DND-41 (cell line): Measurements from ENCODE around the gene RNASE7.

ENCODE experiments used
- EZH2 ChIP-seq: IDR thresholded peaks from 3 replicates; pipeline ENCODE4 v1.6.1; 2012; ENCODE audit warnings: borderline replicate concordance, low read depth, mild to moderate bottlenecking, moderate library complexity, low read length, inconsistent platforms; ENCODE audit not compliant: severe bottlenecking
- TF ChIP-seq, protein P1 (sequence below): IDR thresholded peaks from 2 replicates; pipeline ENCODE4 v1.5.1; 2012; ENCODE audit warnings: borderline replicate concordance, low read length, moderate library complexity, mild to moderate bottlenecking; ENCODE audit not compliant: poor library complexity, severe bottlenecking; ENCODE audit errors: extremely low read depth

DNA sequence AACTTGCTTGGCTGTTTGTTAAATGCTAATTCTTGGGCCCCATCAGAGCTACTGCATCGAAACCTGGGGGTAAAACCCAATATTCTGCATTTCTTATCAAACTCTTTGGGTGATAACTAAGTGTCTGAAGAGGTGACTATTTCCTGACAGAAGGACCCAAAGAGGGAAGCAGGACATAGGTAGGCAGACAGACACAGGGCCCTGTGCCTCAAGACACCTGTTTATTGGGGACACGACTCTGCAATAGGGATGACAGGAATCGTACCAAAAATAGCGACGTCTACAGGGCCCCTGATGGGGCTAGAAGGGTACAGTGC is 47.7 kb downstream of the RNASE7 start:
- TF ChIP-seq, protein P1, sequence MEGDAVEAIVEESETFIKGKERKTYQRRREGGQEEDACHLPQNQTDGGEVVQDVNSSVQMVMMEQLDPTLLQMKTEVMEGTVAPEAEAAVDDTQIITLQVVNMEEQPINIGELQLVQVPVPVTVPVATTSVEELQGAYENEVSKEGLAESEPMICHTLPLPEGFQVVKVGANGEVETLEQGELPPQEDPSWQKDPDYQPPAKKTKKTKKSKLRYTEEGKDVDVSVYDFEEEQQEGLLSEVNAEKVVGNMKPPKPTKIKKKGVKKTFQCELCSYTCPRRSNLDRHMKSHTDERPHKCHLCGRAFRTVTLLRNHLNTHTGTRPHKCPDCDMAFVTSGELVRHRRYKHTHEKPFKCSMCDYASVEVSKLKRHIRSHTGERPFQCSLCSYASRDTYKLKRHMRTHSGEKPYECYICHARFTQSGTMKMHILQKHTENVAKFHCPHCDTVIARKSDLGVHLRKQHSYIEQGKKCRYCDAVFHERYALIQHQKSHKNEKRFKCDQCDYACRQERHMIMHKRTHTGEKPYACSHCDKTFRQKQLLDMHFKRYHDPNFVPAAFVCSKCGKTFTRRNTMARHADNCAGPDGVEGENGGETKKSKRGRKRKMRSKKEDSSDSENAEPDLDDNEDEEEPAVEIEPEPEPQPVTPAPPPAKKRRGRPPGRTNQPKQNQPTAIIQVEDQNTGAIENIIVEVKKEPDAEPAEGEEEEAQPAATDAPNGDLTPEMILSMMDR, result no peak
- TF ChIP-seq EZH2, result no peak
